Epidermal melanocyte (primary cell): ENCODE data around the gene LRRC46.
A peak's percentile ranks its signal among the peaks of the same experiment; 100 is the strongest.

Experiments
- DNase-seq: peaks from one replicate; pipeline ENCODE4 v3.0.0; 2011; ENCODE audit warnings: low spot score; ENCODE audit not compliant: insufficient read length

Gene LRRC46

DNA sequence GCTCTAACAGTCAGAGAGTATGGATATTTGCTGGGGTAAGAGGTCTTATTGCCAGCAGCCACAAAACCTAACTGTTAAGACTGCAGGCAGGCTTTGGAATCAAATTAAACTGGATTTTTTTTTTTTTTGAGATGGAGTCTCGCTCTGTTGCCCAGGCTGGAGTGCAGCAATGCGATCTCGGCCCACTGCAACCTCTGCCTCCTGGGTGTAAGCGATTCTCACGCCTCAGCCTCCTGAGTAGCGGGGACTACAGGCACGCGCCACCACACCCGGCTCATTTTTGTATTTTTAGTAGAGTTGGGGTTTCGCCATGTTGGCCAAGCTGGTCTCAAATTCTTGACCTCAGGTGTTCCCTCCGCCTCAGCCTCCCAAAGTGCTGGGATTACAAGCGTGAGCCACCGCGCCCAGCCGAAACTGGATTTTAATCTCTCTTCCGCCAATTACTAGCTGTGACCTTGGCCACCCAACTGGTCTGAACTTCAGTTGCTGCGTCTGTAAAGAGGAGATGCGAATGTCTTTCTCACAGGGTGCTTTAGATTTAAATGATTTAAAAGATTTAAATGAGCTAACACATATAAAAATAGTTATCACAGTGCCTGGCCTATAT lies 971 bp upstream of the LRRC46 start:
- DNase-seq, result no peak

DNA sequence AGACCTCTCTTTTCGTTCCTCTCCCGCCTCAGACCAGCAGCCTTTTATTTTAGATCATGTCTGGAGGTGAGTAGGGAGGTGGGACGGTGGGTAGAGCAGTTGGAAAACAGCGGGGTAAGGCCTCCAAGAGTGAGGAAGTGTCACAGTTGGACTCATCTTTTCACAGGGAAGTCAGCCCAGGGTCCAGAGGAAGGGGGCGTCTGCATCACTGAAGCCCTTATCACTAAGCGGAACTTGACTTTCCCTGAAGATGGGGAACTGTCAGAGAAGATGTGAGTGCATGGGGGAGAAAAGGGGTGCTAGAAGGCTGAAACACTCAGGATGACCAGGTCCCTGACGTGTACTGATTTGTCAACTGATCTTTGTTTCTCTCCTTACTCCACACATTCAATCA lies 461 bp downstream of the LRRC46 start:
- DNase-seq, result no peak

DNA sequence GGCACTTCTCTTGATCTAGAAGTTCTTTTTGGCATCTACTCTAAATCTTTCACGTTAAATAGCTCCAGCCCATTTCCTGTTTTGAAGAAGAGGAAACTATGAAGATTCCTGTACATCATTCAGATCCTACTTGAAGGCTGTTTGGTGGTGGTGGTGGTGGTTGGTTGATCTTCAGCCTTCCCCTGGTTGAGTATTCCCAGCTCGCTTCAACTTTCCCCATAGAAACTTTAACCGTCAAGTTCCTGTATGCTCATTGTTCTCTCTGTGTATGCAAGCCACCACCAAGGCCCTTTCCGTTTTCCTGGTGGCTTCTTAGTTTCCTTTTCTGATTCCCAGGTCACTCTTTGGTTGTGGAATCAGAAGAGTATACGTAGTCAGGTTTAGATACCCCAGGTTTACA lies 3.3 kb downstream of the LRRC46 start:
- no peak for DNase-seq

DNA sequence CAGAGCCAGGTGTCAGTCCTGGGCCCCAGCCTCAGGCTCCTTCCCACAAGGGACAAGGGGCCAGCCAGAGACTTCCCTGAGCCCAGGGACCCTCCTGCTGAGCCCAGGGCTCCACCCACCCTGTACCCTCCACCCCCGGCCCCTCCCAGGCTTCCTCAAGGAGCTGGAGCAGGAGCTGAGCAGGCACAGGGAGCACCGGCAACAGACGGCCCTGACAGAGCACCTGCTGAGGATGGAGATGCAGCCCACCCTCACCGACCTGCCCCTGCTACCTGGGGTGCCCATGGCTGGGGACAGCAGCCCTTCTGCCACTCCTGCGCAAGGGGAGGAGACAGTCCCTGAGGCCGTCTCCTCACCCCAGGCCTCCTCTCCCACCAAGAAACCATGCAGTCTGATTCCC lies 5.1 kb downstream of the LRRC46 start:
- DNase-seq, result no peak

DNA sequence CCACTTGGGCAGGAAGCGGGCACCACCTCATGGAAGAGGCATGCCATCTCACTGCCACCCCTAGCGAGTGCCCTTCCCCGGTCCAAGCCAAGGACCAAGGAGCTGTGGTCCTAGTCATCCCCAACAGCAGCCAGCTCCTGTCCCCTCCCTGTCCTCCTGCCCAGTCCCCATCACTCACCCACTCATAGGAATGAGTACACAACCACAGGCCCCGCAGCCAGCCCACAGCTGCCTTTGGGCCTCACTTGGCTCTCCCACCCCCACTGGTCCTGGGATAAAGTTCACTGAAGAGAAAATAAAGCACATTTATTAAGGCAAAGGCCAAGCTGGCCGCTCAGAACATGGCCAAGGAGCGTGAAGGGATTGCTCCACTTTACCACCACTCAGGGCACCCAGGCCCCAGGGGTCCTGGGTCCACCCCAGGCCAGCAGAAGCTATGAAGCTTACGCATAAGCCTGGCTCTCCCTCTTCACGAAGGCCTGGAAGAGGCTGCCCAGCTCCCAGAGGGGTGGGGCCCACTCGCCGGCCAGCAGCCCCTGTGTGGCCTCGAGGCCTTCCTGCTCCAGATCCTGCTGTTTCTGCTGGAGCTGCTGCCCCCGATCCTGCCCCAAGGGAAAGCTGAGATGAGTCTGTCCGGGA lies 6.0 kb downstream of the LRRC46 start:
- no peak for DNase-seq

DNA sequence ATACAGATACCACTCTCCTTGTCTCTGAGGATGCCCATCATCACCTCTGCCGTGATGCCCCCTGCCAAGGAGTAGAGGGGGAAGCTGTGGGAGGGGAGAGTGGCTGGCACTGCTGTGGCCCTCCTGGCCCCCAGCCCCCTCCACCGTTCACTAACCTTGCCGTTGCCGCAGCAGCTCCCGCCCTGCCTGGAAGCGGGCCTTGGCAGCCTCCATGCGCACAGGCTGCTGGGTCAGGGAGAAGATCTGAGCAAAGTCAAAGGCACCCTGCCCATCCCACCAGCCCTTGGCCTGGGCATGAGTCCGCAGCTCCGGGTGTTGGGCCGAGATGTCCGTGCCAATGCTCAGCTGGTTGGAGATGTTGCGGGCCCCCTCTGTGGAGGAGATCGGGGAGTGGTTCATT lies 7.2 kb downstream of the LRRC46 start:
- DNase-seq, result no peak

DNA sequence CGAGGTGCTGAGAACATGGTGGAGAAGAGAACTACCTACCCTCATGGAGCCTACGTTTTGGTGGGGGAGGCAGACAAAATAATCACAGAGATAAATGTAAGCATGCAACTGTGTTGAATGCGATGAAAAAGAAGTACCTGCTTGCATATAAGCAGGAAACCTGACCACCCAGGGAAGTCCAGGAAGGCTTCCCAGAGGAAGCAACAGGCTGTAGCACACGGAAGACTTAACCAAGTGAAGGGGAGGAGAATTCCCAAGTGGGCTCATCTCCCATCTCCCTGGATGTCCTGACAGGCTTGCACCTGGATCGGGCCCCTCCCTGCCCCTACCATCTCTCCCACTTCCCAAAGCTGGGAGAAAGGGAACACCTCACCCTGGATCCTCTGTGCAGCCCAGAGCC lies 7.6 kb downstream of the LRRC46 start:
- no peak for DNase-seq

DNA sequence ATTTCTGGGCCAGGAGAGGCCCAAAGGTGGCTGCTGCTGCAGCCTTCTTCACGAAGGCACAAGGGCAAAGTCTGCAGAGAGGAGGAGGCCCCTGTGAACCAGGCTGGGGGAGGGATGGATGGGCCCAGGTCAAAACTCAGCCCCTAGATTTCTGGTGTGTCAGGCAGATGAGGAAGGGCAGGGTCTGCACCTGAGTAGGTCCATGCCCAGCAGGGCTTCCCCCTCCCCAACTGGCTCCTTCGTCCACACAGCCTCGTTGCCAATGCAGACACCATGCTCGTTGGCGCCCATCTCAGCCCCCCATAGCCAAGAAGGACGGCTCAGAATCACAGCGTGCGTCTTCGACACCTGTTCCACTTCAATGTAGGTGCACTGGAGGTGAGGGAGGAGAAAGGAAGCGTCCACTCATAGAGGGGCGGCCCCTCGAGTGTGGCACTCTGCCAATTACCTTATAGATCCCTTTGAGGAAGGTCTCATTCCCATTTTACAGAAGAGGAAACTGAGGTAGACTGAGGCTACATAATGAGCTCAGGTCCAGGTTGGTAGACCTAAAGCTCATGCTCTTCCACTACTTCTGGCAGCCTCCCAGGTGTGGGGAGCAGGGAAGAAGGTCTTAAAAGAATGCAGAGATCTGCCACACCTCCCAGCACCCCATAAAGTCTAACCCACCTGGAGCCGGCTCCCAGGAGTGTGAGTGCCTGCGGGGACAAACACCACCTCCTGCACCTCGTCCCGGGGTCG lies 8.7 kb downstream of the LRRC46 start:
- DNase-seq, result no peak

DNA sequence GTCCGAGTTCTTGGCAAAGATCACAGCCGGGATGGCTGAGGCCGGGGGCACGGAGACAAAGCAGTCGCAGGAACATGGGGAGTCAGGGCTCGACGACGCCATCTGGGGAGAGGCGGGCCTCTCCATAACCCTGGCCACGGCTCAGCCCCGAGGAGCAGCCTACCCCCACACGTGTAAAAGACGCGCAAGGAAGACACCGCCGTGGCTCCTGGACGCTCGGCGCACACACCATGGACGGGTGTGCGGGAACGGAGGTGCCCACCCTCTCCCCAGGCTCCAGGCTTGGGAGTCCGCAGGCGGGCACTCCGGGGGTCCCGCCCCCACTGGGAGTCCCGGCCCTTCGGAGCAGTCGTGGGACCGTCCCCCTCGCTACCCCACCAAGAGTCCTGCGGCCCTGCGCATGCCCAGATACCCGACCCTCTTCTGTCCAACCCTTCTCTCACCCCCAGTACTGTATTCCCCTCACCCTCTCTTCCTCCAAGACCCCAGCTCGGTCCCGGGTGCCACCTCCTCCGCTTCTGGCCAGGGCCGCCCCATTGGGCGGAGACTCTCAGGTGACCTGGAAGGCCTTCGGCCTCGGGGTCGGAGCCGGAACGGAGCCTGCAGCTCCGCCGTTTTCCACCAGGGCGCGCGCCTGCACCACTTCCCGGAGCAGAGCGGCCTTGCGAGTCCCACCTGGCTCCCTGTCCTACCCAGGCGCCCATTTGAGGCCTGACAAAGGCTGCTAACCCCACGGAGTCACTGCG lies 9.4 kb downstream of the LRRC46 start, which contains the start of gene SCRN2:
Gene SCRN2 (minus strand): TSS at position 532 of the 746 bp plus-strand sequence. CDS start 430 bp downstream, at position 102.
- peak; percentile 90 for DNase-seq

DNA sequence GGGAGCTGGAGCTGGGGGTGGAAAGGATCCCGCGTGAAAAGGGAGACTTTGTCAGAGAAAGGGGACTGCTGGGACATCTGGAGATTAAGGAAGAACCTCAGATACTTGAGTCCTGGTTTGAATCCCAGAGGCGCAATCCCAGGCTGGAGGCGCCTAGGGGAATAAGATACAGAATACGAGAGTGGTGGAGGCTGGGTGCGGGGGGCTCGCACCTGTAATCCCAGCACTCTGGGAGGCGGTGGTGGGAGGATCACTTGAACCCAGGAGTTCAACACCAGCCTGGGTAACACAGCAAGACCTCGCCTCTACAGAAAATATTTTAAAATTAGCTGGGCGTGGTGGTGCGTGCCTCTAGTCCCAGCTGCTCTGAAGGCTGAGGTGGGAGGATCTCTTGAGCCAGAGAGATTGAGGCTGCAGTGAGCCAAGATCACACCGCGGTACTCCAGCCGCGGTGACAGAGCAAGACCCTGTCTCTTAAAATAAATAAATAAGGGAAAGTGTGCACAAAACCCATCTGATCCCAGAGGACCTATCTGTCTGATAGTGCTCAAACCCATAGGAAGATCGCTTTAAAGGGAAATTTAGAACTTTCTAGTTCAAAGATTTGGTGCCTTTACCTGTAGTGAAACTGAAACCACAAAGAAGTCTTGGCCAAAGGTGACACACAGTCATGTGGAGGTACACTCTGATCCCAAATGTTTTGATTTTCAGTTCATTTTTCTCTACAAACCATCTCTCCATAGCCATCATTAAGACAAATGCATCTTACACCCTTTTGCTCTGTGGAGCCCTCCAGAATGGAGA lies 10.2 kb downstream of the LRRC46 start:
- DNase-seq, result no peak

DNA sequence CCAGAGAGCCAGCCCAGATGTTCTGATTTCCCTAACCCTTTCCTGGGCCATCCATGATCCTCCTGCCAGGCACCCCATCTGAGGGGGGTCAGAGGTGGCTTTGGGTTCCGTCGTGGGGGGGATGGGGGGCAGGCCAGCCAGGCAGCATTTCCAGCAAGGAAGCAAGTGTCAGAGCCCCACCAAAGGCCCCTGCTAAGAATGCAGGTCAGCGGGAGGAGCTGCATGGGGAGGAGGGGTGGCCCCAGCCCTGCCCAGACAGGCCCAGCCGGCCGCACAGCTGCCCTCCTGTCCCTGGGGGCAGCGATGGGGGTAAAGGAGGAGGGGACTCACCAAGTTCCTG lies 11.9 kb downstream of the LRRC46 start:
- DNase-seq, result no peak

DNA sequence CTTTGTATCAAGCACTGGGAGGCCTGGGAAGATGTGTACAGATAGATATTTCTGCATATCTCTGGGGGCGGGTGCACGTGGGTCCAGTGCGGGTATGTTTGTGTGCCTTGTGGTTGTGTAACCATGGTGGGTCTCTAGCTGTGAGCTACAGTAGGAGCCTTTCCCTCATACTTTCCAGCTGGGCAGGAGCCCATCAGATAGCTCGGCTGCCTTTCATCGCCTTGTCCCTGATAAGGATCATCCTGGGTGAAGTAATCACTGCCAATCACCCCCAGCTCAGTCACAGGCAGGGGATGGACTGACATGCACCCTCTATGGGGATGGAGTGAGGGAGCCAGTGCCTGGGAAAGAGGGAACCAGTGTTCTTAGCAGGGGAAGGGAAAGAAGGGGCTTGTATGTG lies 12.8 kb downstream of the LRRC46 start:
- DNase-seq, result no peak

DNA sequence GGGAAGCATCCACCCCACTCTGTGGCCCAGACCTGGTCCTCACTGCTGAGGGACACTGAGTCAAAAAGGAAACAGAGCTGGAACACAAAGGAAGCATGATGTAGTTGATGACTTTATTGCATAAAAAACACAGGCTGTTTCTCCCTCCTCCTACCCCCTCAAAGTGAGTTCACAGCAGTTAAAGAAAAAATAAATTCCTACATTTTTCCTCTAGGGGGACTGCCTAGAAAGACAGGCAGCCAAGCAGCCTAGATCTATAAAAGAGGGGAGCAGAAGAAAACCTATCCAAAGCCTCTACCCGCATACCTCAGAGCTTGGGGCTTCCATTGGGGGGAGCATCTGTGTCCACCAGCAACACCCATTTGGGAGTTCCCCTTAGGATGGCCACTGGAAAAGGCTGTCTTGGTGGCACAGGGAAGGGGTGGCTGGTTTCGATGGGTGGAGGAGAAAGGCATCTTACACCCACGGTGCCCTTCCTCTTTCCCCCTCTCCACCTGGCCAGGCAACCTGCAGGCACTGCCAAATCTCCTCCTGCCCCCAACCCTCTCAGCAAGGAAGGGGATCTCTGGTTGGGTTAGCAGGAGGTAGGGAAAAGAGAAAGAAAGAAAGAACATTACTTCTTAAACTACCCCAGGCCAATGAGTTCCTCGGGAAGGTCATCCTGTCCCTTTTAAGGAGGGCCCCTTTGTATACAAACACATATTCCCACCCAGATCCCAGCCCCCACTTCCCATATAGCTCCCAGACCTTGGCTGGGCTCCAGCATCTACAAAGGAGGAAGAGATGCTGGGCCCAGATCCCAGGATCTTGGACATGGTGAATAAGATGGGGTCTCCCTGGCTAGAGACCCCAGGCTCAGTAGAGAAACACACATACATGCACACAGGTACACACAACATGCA lies 13.6 kb downstream of the LRRC46 start:
- DNase-seq, result no peak

DNA sequence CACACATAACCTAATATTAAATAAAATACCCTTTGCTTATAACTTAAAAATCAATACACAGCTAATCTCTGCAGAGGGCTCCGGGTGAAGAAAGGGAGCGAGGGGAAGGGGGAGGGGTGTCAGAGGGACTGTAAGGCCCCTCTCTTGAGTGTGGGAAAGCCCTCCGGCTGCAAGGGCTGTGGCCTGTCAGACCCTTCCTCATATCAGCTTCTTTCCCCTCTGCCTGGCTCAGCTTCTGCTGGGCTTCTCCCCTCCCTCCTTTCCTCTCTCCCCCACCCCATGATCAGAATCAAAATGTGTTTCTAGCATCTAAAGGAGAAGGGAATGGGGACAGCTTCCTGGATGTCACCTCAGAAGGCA lies 14.2 kb downstream of the LRRC46 start:
- no peak for DNase-seq

DNA sequence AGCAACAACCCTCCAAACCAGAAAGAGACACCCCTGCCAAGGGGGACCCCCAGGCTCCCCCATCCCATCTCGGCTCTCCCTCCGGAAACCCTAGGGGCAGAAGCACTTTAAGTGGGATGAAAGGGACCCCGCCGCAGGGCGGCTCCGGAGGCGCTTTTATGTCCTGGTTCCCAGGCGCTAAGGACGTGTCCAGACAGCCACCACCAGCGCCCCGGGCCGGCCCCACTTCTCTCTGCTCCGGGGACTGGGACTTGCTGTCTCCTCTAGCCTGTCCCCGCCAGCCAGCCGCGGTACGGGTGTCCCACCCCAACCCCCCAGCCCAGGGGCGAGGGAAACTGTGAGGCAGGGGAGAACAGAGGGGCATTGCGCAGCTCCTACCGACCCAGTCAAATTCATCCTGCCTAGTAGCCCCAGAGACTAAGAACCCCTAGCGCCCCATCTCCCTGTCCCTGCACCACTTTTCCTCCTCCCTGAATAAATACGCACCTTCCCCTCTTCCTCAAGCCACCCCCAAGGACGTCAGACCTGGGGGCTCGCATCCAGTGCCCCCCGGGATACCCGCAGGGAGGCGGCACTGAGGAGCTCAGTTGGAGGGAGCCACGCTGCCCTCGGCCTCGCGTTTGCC lies 15.4 kb downstream of the LRRC46 start:
- no peak for DNase-seq

DNA sequence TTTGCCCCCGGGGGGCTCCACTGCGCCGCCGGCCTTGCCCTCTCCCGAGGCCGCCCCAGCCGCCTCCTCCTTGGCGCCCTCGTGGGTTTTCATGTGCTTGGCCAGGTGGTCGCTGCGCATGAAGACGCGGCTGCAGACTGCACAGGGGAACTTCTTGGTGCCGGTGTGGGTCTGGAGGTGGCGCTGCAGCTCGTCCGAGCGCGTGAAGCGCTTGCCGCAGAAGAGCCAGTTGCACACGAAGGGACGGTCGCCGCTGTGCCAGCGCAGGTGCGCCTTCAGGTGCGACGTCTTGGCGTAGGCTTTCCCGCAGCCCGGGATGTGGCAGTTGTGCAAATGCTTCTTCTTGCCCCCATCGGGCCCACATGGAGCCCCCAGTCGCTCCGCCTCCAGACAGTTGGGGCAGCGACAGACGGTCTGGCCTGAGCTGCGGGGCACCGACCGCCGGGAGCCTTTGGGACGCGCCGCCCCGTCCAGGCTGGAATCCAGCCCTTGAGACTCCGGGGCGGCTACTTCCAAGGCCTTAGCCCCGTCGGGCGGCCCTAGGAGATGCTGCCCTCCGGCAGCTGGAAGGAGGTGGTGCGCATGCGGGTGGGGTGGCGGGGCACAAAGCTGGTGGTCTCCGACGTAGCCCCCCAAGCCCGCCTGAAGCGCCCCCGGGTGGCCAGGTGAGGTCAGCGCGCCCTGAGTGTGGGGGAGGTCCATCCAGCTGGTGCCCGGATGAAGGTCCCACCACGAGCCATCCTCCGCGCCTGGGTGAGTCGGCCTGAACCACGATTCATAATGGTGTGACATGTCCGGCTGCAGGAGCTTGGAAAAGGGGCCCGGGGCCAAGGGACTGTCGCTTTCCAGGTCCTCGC lies 16.1 kb downstream of the LRRC46 start:
- DNase-seq, result no peak

DNA sequence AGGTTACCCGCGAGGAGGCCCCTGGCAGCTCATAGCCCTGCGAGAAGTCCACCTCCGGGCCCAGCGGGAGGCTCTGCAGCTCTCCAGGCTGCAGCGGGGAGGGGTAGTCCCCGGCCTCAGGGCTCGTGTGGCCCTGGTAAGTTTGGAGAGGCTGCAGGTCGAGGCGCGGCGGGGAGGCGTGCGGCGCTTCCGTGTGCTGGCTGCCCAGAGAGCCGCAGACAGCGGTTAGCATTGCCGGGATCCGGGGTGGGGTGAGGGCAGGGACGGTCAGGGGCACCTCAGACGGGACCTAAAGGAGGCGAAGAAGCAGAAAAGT lies 16.7 kb downstream of the LRRC46 start:
- DNase-seq, result no peak

DNA sequence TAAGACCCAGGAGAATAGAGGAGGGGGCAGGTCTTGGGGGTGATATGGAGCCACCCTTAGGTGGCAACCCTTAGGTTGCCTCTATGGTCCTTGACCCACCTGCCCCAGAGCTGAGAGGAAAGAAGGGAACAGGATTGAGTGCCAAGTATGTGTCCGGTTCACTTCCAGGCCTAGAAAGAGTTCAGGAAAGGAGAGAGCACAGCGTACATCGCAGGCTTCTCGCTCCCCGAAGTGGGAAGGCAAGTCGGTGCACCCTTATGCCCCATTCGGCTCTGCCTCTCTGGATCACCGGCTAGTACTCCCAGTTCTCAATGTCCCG lies 18.9 kb downstream of the LRRC46 start:
- no peak for DNase-seq
